Left forelimb (tissue), 1 donor: ENCODE measurements around the gene LMO7.

ENCODE experiments used
- DNase-seq: peaks from one replicate; pipeline ENCODE4 v3.0.0-alpha.2; 2018; ENCODE audit warnings: low spot score

LMO7 gene

DNA sequence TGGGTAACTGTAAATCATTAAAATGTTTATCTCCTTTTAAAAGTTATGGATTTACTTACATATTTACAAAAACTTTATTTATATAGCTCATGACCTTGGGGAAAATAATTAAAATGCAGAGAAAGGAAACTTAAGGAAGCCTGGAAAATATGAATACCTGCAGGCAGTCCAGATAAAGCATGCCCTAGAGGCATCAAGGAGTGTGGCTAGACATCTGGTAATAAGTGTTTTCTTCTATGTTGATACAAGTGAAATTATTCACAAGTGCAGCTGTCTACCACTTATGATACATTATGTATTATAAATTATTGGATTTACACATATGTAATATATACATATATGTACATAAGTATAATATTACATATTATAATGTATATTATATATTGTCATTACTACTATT, 207.9 kb downstream of the LMO7 start:
- no peak for DNase-seq

DNA sequence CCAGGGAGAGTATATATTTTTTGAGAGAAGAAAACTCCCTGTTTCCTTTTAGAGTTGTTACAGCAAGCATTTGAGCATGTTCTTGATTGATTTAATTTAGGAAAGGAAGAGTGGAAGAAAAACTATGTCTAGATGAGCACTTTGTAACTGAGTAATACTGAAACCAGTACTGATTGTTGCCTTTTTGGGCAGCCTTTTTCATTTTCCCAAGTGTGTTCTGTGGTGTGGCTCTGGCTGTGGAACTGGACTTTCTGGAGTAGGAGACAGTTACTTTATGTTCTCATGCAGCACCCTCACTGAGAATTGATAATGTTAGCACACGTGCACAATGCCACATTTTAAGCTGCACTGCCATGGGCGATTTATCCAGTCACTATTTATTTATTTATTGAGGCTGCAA, 211.5 kb downstream of the LMO7 start:
- no peak for DNase-seq

DNA sequence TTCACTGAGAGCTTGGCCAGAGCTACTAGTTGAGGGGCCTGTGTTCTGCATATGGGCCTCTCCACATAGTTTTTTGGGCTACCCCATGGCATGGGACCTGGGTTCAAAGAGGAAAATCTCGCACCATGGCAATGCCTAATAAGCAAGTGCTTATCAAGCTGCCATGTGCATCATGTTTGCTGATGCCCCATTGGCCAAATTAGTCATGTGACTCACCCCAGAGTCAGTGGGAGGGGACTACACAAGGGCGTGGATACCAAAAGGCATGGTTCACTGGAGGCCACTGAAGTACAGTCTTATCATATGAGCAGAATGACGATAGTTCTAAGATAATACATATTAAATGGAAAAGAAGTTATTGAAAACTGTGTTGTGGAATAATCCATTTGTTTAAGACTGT, 214.8 kb downstream of the LMO7 start:
- DNase-seq = no peak

DNA sequence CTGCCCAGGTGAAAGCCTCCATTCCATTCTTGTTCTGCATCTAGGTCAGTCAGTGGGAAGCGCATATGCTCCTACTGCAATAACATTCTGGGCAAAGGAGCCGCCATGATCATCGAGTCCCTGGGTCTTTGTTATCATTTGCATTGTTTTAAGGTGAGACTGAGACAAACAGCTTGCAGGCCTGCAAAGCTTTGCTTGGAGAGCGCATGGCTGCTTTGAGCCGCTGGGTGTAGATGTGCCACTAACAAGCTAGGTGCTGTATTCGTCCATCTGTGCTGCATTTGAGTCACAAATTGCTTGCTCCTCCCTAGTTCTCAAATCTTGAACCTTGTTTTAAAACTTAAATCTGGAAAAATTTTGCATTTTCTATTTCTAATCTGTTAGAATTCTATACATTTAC, 219.1 kb downstream of the LMO7 start:
- DNase-seq = no peak

DNA sequence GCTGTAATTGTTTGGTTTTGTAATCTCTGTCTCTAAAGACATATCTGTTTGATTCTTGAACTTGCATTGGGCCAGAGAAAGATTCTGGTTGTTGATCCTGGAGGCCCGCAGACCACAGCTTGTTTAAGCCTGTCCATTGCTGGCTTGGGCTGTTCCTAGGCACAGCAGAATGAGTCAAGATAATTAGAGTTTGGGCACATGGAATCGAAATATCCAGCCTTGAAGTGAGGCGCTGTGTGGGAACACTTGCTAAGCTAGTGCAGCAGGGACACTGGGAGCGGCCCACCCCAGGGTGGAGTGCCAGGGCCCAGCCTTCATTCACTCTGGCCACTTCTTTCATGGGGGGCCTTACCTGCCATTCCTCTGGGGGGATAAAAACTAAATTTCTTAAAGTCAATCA, 219.7 kb downstream of the LMO7 start:
- no peak for DNase-seq

DNA sequence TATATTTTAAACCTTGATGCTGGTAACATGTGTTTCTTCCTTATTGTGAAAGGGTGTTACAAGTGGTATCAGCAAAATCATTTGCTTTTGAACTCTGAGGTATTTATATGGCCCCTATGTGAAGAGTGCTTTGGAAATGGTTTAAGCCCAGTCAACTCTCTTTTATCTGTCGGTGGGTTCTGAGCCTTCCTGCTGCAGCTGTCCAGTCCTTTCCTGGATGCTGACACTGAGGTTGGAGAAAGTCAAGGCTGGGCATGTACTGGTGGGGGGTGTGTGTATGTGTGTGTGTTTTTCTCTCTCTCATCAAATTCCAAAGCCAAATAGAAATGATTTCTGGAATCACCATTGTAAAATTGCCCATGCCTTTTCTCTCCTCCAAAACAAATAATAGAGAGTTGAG, 221.2 kb downstream of the LMO7 start:
- no peak for DNase-seq

DNA sequence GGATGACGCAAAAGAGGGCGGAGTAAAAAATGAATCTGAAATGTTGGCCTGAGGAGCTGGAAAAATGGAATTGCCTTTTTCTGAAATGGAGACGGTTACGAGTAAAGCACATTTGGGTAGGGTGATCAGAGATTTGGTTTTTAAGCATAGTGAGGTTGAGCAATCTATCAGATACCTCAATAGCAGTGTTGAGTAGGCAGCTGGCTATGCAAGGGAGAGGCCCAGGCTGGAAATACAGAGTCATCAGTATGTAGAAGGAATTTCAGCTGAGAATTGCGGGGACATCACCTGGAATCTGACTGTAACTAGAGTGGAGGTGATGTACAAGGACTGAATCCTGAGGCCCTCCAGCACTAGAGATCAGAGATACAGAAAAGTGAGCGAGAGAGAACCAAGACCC, 224.8 kb downstream of the LMO7 start:
- DNase-seq = no peak

DNA sequence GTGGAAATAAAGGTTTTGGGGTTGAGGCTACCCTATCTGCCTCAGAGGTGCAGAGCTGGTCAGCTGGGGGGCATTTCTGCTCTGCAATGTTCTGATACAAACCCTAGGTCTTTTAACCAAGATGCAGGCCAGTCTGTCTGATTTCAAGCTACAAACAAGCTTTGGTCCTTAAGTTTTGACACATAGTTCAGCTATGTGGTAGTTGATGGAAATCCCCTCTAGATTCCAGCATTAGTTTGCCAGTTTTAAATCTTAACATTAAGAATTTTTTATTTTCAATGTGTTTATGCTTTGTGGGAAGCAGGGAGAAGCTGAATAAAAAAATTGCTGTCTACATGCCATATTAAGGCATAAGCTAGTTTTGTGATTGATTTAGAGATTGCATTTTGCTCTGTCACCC, 225.7 kb downstream of the LMO7 start:
- no peak for DNase-seq

DNA sequence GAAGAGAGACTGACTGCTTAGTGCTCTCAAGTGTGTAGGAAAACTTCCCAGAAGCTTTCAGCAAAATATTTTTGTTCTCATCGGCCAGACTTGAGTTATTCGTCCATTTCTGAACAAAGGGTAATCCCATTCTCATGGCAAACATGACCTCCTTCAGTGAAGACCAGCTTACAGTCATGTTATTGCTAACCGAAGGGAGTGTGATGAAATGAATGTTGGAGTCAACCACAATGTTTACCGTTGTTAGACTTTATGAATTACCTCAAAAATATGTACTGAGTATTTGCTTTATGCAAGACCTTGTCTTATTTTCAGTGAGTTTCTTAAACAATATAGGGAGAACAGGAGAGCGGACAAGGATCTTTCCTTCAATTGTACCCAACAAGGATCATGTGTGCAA, 228.6 kb downstream of the LMO7 start:
- DNase-seq = no peak

DNA sequence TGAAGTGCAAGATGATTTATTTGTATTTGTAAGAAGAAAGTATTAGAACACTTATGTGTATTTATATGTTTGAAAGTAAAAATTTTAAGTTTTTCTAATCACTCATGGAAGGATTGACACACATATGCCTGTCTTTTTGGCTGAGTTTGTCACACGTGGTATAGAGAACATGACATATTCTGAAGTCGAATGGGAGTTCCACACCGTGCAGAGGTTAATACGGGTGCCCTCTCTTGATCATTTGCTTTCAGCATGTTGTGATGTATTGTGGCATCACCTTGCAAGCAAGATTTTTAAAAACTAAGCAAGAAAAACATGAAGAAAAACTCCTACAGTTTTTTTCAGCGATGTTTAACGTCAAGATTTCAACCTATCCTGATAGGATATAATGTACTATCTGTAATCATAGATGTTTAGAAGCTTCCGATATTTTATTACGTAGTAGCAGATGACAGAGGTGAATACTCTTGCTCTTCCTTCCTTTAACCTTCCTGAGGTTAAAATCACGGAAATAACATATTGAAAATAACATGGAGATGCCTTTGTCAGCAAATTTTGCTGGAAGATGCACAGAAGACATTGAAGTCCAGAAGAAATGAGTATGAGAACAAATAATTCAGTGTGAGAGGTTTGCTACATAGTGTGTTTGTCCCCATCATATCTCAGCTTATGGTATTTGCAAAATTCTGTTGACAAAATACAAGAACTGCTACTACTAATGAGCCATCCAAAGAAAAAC, 231.4 kb downstream of the LMO7 start:
- no peak for DNase-seq

DNA sequence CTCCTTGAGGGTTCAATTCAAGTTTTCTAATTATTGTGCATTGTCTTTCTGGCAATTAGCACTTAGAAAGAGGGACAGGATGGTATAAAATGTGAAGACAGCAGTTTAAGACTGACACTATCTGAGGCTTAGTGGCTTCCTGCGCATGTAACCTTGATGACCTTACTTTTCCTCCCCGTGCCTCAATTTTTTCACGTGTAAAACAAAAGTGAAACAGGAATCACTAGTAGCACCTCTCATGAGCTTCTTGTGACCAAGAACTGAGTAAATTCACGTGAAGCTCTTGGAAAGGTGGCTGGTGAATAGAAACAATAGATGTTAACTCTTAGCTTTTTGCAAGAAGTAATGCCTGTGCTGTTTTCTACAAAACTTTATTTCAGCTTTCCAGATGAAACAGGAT, 233.9 kb downstream of the LMO7 start:
- no peak for DNase-seq

DNA sequence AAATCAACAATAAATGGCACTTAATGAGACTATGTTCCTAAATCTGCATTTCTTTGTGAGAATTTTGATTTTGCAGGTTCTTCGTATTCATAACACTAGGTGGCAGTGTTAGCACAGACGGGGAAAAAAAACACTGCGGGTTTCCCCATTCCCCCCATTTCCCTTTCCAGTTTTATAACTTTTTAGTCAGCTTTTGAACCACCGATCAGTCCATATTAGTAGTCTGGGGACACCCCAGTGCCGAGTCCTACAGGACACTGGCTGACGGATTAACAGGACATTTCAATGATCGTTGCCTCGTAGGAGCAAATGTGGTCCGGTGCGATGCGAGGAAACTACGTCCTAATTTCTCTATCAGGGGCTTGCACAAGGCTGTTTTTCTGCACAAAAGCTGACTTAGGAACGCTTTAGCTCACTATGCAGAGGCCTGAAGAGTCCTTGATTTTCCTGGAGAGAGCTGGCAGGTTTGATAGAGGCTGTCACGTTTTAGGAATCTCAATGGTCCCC, 234.3 kb downstream of the LMO7 start:
- DNase-seq = peak; percentile 80

DNA sequence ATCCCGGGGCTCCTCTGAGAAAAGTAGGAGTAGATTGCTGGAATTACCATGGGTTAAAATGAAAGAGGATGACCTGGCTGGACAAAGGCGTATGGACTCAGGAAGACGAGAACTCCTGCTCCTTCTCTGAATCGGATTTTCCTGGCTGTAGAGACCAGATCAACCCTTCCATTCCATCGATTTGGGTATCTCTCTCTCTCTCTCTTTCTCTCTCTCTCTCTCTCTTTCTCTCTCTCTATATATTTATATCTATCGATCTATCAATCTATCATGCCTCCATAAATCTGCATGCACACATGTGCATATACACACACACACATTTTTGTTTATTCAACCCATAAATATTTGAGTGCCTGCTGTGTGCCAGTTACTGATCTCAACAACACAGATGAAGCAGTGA, 234.9 kb downstream of the LMO7 start:
- no peak for DNase-seq

DNA sequence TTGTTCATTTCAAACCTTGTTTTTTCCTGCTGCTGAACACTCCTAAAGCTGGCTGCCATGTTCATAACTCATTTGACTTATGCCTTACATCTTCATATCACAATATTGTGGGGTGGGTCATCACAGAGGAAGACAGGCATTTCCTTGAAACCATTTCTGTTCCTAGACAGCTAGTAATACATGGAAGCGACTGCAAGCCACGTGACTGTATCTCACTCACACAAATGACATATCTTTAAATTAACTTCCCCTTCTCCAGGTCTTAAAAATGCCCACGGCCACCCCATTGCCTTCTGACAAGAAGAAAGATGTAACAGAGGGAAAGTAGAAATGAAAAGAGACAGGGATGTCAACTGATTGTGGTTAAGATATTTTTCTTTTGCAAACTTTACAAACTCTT, 236.8 kb downstream of the LMO7 start:
- no peak for DNase-seq

DNA sequence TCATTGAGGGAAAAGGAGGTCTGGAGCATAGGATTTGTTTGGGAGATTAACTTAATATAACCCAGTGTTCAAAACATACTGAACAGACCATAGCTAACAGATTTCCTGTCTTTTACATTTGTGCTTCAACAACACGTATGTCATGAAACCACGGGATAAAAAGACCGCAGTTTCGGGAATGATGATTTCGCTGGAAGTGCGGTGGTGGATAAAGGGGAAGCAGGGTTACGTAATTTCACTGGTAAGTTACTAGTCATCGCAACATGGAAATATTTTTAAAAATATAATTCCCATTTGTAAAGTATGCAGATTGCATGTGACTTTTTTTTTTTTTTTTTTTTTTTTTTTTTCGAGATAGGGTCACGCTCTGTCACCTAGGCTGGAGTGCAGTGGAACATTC, 237.4 kb downstream of the LMO7 start:
- no peak for DNase-seq

DNA sequence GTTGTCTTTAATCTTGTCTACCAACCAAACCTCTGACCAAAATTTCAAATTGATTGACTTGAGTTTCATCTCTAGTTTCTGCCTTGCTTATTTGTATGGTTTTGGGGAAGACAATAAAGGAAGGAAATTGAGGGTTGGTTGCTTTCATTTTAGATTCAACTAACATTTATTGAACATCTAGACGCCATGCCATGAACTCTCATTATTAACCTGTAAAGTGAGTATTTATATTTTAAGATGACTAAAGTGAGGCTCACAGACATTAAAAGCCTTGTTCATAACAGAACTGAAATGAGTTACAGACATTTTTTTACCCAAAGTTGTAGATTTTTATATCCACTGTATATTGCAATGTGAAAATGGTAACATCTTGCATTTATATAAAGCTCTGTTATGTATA, 239.3 kb downstream of the LMO7 start:
- no peak for DNase-seq

DNA sequence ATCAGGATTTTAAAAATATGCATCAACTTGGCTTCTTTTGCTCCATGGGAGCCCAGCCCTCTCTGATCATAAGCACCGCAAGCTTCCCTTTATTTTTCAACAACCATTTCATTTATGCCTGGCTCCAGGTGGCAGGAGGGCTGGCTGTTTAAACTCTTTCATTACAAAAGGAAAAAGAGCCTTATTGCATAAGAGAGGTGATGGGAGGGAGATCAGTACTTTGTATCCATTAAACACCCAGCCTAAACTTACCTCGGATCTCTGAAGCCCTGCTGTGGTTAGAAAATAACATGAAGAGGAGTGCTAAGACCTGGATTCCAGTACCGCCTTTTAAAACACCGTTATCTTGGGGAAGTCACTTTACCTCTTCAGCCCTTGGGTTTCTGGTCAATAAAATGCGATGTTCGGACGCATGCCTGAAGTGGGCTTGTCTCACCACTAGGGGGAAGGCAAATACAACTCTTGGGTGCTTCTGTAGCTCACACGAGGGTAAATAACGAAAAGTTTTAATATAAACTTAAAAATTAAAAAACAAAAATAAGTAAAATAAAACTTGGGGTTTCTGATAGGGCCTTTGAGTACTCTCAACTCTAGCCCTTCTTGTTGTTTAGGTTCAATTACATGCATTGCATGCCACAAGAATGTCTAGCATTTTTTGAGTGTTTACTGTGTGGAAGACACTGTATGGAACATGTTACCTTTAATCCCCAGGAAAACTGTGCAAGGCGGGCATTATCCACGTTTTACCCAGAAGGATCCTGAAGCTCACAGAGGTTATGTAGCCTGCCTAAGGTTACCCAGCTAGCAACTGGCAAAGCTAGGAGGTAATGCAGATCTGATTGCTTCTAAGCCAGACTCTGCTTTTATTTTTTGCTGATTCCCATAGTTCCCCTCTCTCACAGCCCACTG, 240.3 kb downstream of the LMO7 start:
- no peak for DNase-seq

DNA sequence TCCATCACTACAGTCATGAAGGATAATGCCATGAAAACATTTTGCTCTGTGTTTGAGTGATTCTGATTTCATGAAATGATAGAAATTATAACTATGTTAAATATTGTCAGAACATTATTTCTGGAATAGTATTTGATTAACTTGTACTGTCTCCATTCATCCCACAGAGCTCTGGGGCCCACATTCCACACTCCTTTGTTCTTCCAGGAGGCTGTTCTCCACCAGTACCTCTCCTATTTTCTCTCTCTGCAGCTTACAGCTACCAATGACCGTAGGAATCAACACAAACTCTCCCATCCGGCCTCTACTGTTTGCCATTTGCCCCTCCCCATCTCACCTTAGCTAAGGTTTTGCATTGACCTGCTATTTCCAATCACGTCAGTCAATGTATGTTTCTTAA, 240.9 kb downstream of the LMO7 start:
- no peak for DNase-seq

DNA sequence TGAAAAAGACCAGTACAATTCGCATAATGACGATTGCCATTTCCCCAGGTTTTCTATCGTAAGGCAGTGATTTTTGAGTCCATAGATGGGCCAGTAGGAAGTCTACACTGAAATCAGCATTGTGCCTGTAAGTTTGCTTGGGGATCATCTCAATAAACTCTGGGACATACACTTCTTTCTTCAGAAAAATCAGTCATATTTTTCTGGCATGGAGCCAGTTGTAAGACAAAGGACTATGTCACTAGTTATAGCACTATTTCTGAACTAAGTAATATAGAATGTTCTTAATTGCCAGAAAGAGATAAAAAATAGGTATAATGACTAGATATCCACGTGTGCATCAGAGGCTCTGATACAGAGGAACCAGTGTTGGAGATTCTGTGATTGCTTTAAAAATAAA, 243.5 kb downstream of the LMO7 start:
- DNase-seq = no peak

DNA sequence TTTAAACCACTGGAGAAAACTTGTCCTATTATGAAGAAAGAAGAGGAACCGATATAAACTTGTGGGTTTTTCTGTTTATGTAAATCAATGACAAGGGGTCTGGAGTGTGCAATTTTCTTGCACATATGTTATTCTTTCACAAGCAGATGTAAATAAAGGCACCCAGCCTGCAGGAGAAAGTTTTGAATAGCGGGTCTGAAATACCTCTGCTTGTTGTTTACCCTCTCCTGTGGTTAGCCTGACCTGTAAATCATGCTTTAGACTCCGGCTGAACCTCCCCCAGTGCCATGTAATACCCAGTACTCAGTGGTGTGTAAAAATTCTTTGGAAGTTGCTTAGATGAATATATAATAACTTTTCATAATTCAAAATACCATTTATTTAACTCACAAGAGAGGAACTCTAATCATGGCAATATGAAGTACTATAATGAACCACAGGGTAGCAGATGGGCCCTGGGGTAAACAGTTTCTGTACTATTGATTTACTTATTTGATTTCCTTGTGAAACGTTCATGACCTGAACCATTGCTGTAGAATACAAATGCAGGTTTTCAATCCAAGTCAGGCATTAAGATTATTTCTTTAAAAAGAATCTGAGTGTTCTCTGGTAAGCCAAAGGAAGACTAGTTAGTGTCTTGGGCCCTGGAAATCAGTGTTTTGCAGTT, 245.1 kb downstream of the LMO7 start:
- no peak for DNase-seq

DNA sequence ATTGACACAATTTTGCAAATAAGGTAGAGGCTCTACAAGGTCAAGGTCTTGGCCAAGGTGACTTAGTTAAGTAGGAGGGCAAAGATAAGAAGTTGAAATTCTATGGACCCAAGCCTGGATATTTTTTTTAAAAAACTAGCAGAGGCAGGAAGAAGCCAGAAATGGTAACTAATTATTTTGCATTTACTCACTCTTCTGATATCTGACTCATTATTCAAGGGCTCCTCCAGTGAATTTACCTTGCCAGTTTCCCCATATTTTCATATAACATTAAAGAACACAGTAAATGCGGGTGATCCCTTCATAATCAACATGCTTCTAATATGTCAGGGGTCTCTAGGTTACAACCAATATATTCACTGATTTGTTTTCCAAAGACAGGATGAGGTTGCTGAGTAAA, 246.1 kb downstream of the LMO7 start:
- DNase-seq = no peak

DNA sequence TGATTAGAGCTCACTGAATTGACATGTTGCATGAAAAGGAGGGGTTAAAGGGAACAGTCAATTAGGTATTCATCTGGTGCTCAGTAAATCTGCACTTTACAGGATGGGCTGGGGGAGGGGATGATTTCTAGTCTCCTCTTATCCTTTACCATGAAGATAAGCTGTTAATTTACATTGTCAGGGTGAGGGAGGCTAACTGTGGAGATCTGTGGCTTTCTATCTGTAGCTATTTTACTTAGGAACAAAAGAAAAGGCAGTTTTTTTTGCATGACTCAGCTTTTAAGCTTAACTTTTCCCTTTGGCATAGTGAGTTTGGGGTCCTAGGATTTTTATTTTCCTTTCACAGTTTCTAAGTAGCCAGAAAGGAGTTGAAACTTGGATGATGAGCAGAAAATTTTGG, 253.3 kb downstream of the LMO7 start:
- no peak for DNase-seq

DNA sequence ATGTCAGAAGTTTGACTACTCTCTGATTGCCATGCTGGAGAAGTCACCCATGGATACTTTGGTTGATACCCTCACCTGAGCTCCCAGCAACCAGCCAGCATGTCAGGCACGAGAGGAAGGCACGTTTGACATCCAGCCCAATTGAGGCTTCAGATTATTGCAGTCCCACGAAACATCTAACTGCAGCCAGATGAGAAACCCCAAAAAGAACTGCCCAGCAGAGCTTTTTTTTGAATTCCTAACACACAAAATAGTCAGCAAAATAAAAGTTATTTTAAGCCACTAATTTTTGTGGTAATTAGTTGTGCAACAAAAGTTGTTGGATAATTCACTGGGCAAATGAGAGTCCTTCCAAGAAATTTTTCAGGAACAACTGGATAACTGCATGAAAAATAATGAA, 259.0 kb downstream of the LMO7 start:
- no peak for DNase-seq
